Thymus (tissue), 11 donors: ENCODE measurements around the gene ATXN7L2. TPM values are rescaled to one million over a fixed set of nuclear protein-coding genes. Genes with fewer than 3 reads are reported as not detected.

ENCODE experiments used
- DNase-seq, 9 donors: peaks; one replicate each; pipeline ENCODE4 v3.0.0-alpha.2; 2013; ENCODE audit warnings: low spot score in 9 of 9, low read depth in 6 of 9, missing footprints in 1 of 9
- H3K27ac ChIP-seq, 2 donors: one replicate each; pipeline ENCODE4 v1.5.1; 2013; ENCODE audit warnings: control low read depth in 1 of 2, low read depth in 1 of 2, low read length in 1 of 2, mild to moderate bottlenecking in 1 of 2, moderate library complexity in 1 of 2
- H3K27me3 ChIP-seq, 2 donors: one replicate each; pipeline ENCODE4 v1.5.1; 2013; ENCODE audit warnings: low read length in 1 of 2; ENCODE audit not compliant: control insufficient read depth in 2 of 2, insufficient read depth in 1 of 2
- H3K36me3 ChIP-seq, 2 donors: one replicate each; pipeline ENCODE4 v1.5.1; 2013; ENCODE audit warnings: low read length in 1 of 2, mild to moderate bottlenecking in 1 of 2, moderate library complexity in 1 of 2; ENCODE audit not compliant: control insufficient read depth in 2 of 2, insufficient read depth in 2 of 2
- H3K4me1 ChIP-seq, 2 donors: one replicate each; pipeline ENCODE4 v1.5.1; 2013; ENCODE audit warnings: low read length in 2 of 2; ENCODE audit not compliant: control insufficient read depth in 2 of 2, insufficient read depth in 2 of 2
- H3K4me3 ChIP-seq, 2 donors: one replicate each; pipeline ENCODE4 v1.5.1; 2013; ENCODE audit warnings: low read length in 2 of 2, control low read depth in 1 of 2, mild to moderate bottlenecking in 1 of 2
- H3K9me3 ChIP-seq, 2 donors: one replicate each; pipeline ENCODE4 v1.5.1; 2013; ENCODE audit warnings: low read length in 1 of 2, mild to moderate bottlenecking in 1 of 2; ENCODE audit not compliant: control insufficient read depth in 2 of 2, insufficient read depth in 1 of 2
- WGBS: extraction: QIAGEN DNeasy Blood & Tissue Kit; methylation state at CpG from one replicate; pipeline ENCODE4 v1.1.7; 2013; 5-methylcytosine and 5-hydroxymethylcytosine counted together
- polyA plus RNA-seq: library from polyadenylated mRNA; stranded (reverse); fragments of 200-250 nt; gene quantifications from one replicate; pipeline ENCODE4 v1.2.3, GENCODE V29; 2013
- total RNA-seq: library from RNA; stranded (reverse); fragments of 120-200 nt; gene quantifications from one replicate; pipeline ENCODE4 v1.2.4, GENCODE V29; 2013
- donor health status: healthy.

ATXN7L2 gene
- total and polyA plus RNA-seq, 2 donors, result 5.4 to 19.6 TPM

GRCh38 chr1:109509176-109510134, 25.8 kb downstream of the ATXN7L2 start, which contains the start of gene AMIGO1:
Gene AMIGO1, minus strand, starts transcription at chr1:109509727. Its CDS starts 815 bp downstream, at chr1:109508912.
- peak within 1 kb of the TSS in 1 of 2 donors; percentile 33 for H3K27ac ChIP-seq
- H3K4me3 ChIP-seq, result peak within 1 kb of the TSS; percentile 52 to 72
- H3K27me3 ChIP-seq, result peaks cover 0 to 30% of the 10 kb centered on the region in 2 donors
- peak in 4 of 9 donors; percentile 50 to 77 (median 64) for DNase-seq
- H3K4me1 ChIP-seq, result peaks cover 4 to 29% of the 10 kb centered on the region in 2 donors
- WGBS, result 4% methylated on average over 100 of the region's 100 CpGs
- H3K9me3 ChIP-seq, result peaks cover 0 to 4% of the 10 kb centered on the region in 2 donors
- H3K36me3 ChIP-seq, result peaks cover 4 to 5% of the 10 kb centered on the region in 2 donors

- no peaks in the 10 kb centered on the region for H3K36me3 ChIP-seq
- H3K4me3 ChIP-seq, result no peak overlapping the region
- H3K9me3 ChIP-seq, result peaks cover 0 to 4% of the 10 kb centered on the region in 2 donors
- H3K27me3 ChIP-seq, result peaks cover 0 to 28% of the 10 kb centered on the region in 2 donors
- H3K27ac ChIP-seq, result no peak overlapping the region
- H3K4me1 ChIP-seq, result peaks cover 4 to 17% of the 10 kb centered on the region in 2 donors
- DNase-seq, result no peak
- 95% methylated on average over 2 of the region's 2 CpGs for WGBS
Observed at GRCh38 chr1:109513110-109513710, 29.5 kb downstream of the ATXN7L2 start.

- Histone ChIP-seq H3K4me1 (peaks cover 4 to 9% of the 10 kb centered on the region in 2 donors), H3K4me3 (no peak overlapping the region), H3K36me3 (no peaks in the 10 kb centered on the region), H3K27me3 (peaks cover 0 to 14% of the 10 kb centered on the region in 2 donors), H3K27ac (no peak overlapping the region), H3K9me3 (peaks cover 0 to 4% of the 10 kb centered on the region in 2 donors)
- DNase-seq, result no peak
- WGBS, result 88% methylated on average over 3 of the region's 3 CpGs
Observed at GRCh38 chr1:109514846-109515245, 31.1 kb downstream of the ATXN7L2 start.

GRCh38 chr1:109516872-109517271, 33.2 kb downstream of the ATXN7L2 start:
- H3K27ac ChIP-seq, result no peak overlapping the region
- peaks cover 0 to 6% of the 10 kb centered on the region in 2 donors for H3K27me3 ChIP-seq
- DNase-seq, result no peak
- no peaks in the 10 kb centered on the region for H3K9me3 ChIP-seq
- WGBS, result 94% methylated on average over 5 of the region's 5 CpGs
- H3K4me1 ChIP-seq, result no peaks in the 10 kb centered on the region
- no peaks in the 10 kb centered on the region for H3K36me3 ChIP-seq
- H3K4me3 ChIP-seq, result no peak overlapping the region

- Histone ChIP-seq H3K4me1 (no peaks in the 10 kb centered on the region), H3K9me3 (no peaks in the 10 kb centered on the region), H3K27ac (no peak overlapping the region), H3K36me3 (no peaks in the 10 kb centered on the region), H3K27me3 (peaks cover 0 to 6% of the 10 kb centered on the region in 2 donors), H3K4me3 (no peak overlapping the region)
- WGBS, result 96% methylated on average over 5 of the region's 5 CpGs
- DNase-seq, result no peak
Observed at GRCh38 chr1:109517337-109517736, 33.6 kb downstream of the ATXN7L2 start.

GRCh38 chr1:109521002-109521951, 37.6 kb downstream of the ATXN7L2 start:
- Histone ChIP-seq H3K36me3 (no peaks in the 10 kb centered on the region), H3K9me3 (no peaks in the 10 kb centered on the region), H3K4me3 (no peak overlapping the region), H3K27ac (no peak overlapping the region), H3K27me3 (peaks cover 0 to 6% of the 10 kb centered on the region in 2 donors), H3K4me1 (no peaks in the 10 kb centered on the region)
- WGBS, result 94% methylated on average over 14 of the region's 14 CpGs
- DNase-seq, result no peak

- 96% methylated on average over 7 of the region's 7 CpGs for WGBS
- H3K36me3 ChIP-seq, result no peaks in the 10 kb centered on the region
- no peak overlapping the region for H3K4me3 ChIP-seq
- no peak for DNase-seq
- no peak overlapping the region for H3K27ac ChIP-seq
- H3K4me1 ChIP-seq, result no peaks in the 10 kb centered on the region
- peaks cover 0 to 6% of the 10 kb centered on the region in 2 donors for H3K27me3 ChIP-seq
- H3K9me3 ChIP-seq, result no peaks in the 10 kb centered on the region
Observed at GRCh38 chr1:109522026-109522425, 38.3 kb downstream of the ATXN7L2 start.

GRCh38 chr1:109523706-109524105, 40.0 kb downstream of the ATXN7L2 start:
- peaks cover 0 to 6% of the 10 kb centered on the region in 2 donors for H3K27me3 ChIP-seq
- H3K36me3 ChIP-seq, result no peaks in the 10 kb centered on the region
- DNase-seq, result no peak
- no peaks in the 10 kb centered on the region for H3K4me1 ChIP-seq
- over 99% methylated on average over 2 of the region's 2 CpGs for WGBS
- H3K4me3 ChIP-seq, result no peak overlapping the region
- no peak overlapping the region for H3K27ac ChIP-seq
- no peaks in the 10 kb centered on the region for H3K9me3 ChIP-seq
